Psoas muscle (tissue), 8 donors: ENCODE data around the gene AHRR. TPM values are rescaled to one million over a fixed set of nuclear protein-coding genes. Genes with fewer than 3 reads are reported as not detected.

Experiments used
- ATAC-seq, 4 donors: fragments of 200-7000 bp; cut with Tn5 transposase; one replicate each; pipeline ENCODE4 v1.9.1; 2020; ENCODE audit warnings: moderate library complexity in 3 of 4, mild to moderate bottlenecking in 2 of 4
- DNase-seq, 2 donors: peaks; one replicate each; pipeline ENCODE4 v3.0.0-alpha.2; 2020
- H3K27ac ChIP-seq: fragments of 200-600 bp; one replicate; pipeline ENCODE4 v1.8.0; 2022
- H3K27me3 ChIP-seq, 3 donors: fragments of 200-600 bp in 1 of 3; one replicate each; pipeline versions ENCODE4 v1.6.1 to v1.8.0; 2013 to 2022; ENCODE audit warnings: low read length in 2 of 3, mild to moderate bottlenecking in 2 of 3, moderate library complexity in 1 of 3; ENCODE audit not compliant: insufficient read depth in 3 of 3
- H3K36me3 ChIP-seq, 2 donors: fragments of 200-600 bp in 1 of 2; one replicate each; pipeline versions ENCODE4 v1.6.1 to v1.8.0; 2013 to 2022; ENCODE audit warnings: low read depth in 1 of 2, mild to moderate bottlenecking in 1 of 2, moderate library complexity in 1 of 2; ENCODE audit not compliant: insufficient read depth in 1 of 2
- H3K4me1 ChIP-seq: fragments of 200-600 bp; one replicate; pipeline ENCODE4 v1.8.0; 2022
- H3K4me3 ChIP-seq: fragments of 200-600 bp; one replicate; pipeline ENCODE4 v1.8.0; 2022; ENCODE audit warnings: mild to moderate bottlenecking
- H3K9me3 ChIP-seq: fragments of 200-600 bp; one replicate; pipeline ENCODE4 v1.8.0; 2022
- WGBS, 3 donors: extraction: QIAGEN DNeasy Blood & Tissue Kit; methylation state at CpG; one replicate each; pipeline versions ENCODE4 v1.1.6 to v1.1.7; 2013; 5-methylcytosine and 5-hydroxymethylcytosine counted together
- intact Hi-C, 2 donors: fragments of 100-400 bp; cut with DNase I; formaldehyde crosslinking; loops; one replicate each; pipeline versions ENCODE4 v1.11.0 to v1.14.2; 2022
- polyA plus RNA-seq, 3 donors: library from polyadenylated mRNA; stranded (reverse); fragments of 200-250 nt; gene quantifications; one replicate each; pipeline ENCODE4 v1.2.3, GENCODE V29; 2013
- total RNA-seq, 4 donors: library from RNA; stranded (reverse); fragmentation: NEBNext Ultra II Directional in 2 of 4; extraction: Animal tissue kit (Norgen Biotek cat#: 25700) in 2 of 4; gene quantifications; one replicate each; pipeline versions ENCODE4 v1.2.1 to v1.2.4, GENCODE V29; 2021 to 2023
- TF ChIP-seq, protein P1 (sequence below): fragments of 200-600 bp; IDR thresholded peaks from one replicate; pipeline ENCODE4 v1.8.0; 2022; ENCODE audit warnings: antibody characterized with exemption
- donor health status: healthy with polysubstance abuse.
- donor health status: DM: no; HTN: no; CAD: no; lungs with moderate emphysema.
- donor health status: Bipolar disorder and iron deficiency.
- donor health status: healthy.
- donor health status: DM: yes; HTN: yes; CAD: no.
- donor health status: DM: no; HTN: no; CAD: no.
- donor health status: DM: no; HTN: no; CAD: no.
- donor health status: DM: yes; HTN: yes; CAD: no.

The AHRR gene
- total and polyA plus RNA-seq, 7 donors = 0.10 to 7.4 (median 0.45) TPM

- H3K27ac ChIP-seq = no peak overlapping the region
- H3K4me3 ChIP-seq = peak overlapping the region; percentile 56
- DNase-seq = peak in 1 of 2 donors; percentile 50
- intact Hi-C loops = no loop called here
- TF ChIP-seq, protein P1, sequence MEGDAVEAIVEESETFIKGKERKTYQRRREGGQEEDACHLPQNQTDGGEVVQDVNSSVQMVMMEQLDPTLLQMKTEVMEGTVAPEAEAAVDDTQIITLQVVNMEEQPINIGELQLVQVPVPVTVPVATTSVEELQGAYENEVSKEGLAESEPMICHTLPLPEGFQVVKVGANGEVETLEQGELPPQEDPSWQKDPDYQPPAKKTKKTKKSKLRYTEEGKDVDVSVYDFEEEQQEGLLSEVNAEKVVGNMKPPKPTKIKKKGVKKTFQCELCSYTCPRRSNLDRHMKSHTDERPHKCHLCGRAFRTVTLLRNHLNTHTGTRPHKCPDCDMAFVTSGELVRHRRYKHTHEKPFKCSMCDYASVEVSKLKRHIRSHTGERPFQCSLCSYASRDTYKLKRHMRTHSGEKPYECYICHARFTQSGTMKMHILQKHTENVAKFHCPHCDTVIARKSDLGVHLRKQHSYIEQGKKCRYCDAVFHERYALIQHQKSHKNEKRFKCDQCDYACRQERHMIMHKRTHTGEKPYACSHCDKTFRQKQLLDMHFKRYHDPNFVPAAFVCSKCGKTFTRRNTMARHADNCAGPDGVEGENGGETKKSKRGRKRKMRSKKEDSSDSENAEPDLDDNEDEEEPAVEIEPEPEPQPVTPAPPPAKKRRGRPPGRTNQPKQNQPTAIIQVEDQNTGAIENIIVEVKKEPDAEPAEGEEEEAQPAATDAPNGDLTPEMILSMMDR = no peak
- H3K4me1 ChIP-seq = no peaks in the 10 kb centered on the region
- H3K9me3 ChIP-seq = no peaks in the 10 kb centered on the region
- peaks cover 0 to 59% (median 14%) of the 10 kb centered on the region in 3 donors for H3K27me3 ChIP-seq
- no peaks in the 10 kb centered on the region for H3K36me3 ChIP-seq
- ATAC-seq = peak; percentile 27 to 57 (median 53)
- WGBS, 3 donors = 23 to 29% (median 24%) methylated on average over 50 to 102 of the region's 102 CpGs
Measured at GRCh38 chr5:343461-344401, 22.2 kb downstream of the AHRR start.

- Histone ChIP-seq H3K4me1 (no peaks in the 10 kb centered on the region), H3K27me3 (peaks cover 0 to 67% (median 14%) of the 10 kb centered on the region in 3 donors), H3K4me3 (no peak overlapping the region), H3K9me3 (no peaks in the 10 kb centered on the region), H3K27ac (no peak overlapping the region), H3K36me3 (no peaks in the 10 kb centered on the region)
- ATAC-seq (no peak), DNase-seq (no peak)
- WGBS, 3 donors = 94 to 98% (median 95%) methylated on average over 8 of the region's 8 CpGs
- intact Hi-C loops = no loop called here
- TF ChIP-seq, protein P1 = no peak
Measured at GRCh38 chr5:344668-345067, 23.2 kb downstream of the AHRR start.

GRCh38 chr5:345404-346195, 24.1 kb downstream of the AHRR start:
- no peak overlapping the region for H3K4me3 ChIP-seq
- ATAC-seq (no peak), DNase-seq (no peak)
- intact Hi-C loops = no loop called here
- TF ChIP-seq, protein P1 = no peak
- H3K27me3 ChIP-seq = peaks cover 0 to 73% (median 17%) of the 10 kb centered on the region in 3 donors
- H3K4me1 ChIP-seq = no peaks in the 10 kb centered on the region
- H3K36me3 ChIP-seq = no peaks in the 10 kb centered on the region
- no peak overlapping the region for H3K27ac ChIP-seq
- WGBS, 3 donors = 41 to 49% (median 44%) methylated on average over 22 of the region's 22 CpGs
- no peaks in the 10 kb centered on the region for H3K9me3 ChIP-seq

GRCh38 chr5:346229-346935, 24.9 kb downstream of the AHRR start:
- ATAC-seq (no peak), DNase-seq (no peak)
- no peaks in the 10 kb centered on the region for H3K4me1 ChIP-seq
- H3K27me3 ChIP-seq = peaks cover 0 to 76% (median 17%) of the 10 kb centered on the region in 3 donors
- no peak overlapping the region for H3K4me3 ChIP-seq
- intact Hi-C loops = no loop called here
- TF ChIP-seq, protein P1 = no peak
- no peaks in the 10 kb centered on the region for H3K36me3 ChIP-seq
- no peak overlapping the region for H3K27ac ChIP-seq
- WGBS, 3 donors = 36 to 48% (median 47%) methylated on average over 24 of the region's 24 CpGs
- no peaks in the 10 kb centered on the region for H3K9me3 ChIP-seq
